A549 (cell line): Measurements from ENCODE around the gene MAFG.

Source experiments
- EP300 ChIP-seq, 2 experiments: fragments of >200 bp; sonication (Bioruptor Twin); formaldehyde crosslinking; IDR thresholded peaks; 2 replicates in 1 of 2; 3 replicates in 1 of 2; pipeline ENCODE4 v1.6.1; 2016 to 2017
- GATA3 ChIP-seq: IDR thresholded peaks from 2 replicates; pipeline ENCODE4 v1.6.1; 2012; ENCODE audit warnings: borderline replicate concordance
- JUN ChIP-seq, 2 experiments: fragments of >200 bp; sonication (Bioruptor Twin); formaldehyde crosslinking; IDR thresholded peaks; 2 replicates in 1 of 2; 3 replicates in 1 of 2; pipeline ENCODE4 v1.6.1; 2016 to 2017
- NFE2L2 ChIP-seq: fragments of 150-350 bp; conservative IDR thresholded peaks from 2 replicates; pipeline ENCODE4 v1.6.1; 2014; ENCODE audit warnings: low read length
- POLR2A ChIP-seq: IDR thresholded peaks from 2 replicates; pipeline ENCODE4 v1.6.1; 2012; ENCODE audit warnings: mild to moderate bottlenecking, low read length
- RAD21 ChIP-seq, 2 experiments: fragments of >200 bp in 1 of 2; sonication (Bioruptor Twin) in 1 of 2; formaldehyde crosslinking in 1 of 2; IDR thresholded peaks in 1 of 2; conservative IDR thresholded peaks in 1 of 2; 2 replicates in 1 of 2; 3 replicates in 1 of 2; pipeline ENCODE4 v1.6.1; 2012 to 2018; ENCODE audit warnings: inconsistent platforms in 1 of 2
- SMC3 ChIP-seq: fragments of >200 bp; sonication (Bioruptor Twin); formaldehyde crosslinking; IDR thresholded peaks from 3 replicates; pipeline ENCODE4 v1.6.1; 2018; ENCODE audit warnings: inconsistent platforms
- TF ChIP-seq, protein P1 (sequence below): fragments of >200 bp; sonication (Bioruptor Twin); formaldehyde crosslinking; IDR thresholded peaks from 3 replicates; pipeline ENCODE4 v1.5.1; 2016

DNA sequence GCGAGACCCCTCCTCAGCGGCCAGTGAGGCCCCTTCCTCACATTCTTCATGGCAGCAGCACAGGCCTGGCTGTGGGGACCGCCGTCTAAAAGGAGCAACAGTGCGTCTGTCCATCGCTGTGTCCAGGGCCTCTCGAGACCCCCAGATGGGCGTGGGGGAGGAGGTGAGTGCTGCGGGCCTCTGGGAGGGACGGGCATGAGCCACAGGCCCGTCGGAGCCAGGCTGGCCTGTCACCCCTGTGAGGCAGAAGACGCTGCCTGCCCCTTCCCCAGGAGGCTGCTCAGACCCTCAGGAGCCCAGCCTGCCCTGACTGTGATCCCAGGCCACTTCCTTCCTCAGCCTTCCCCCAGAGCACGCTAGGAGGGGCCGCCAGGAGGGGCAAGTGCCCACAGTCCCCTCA lies 11.7 kb upstream of the MAFG start:
- TF ChIP-seq, protein P1, sequence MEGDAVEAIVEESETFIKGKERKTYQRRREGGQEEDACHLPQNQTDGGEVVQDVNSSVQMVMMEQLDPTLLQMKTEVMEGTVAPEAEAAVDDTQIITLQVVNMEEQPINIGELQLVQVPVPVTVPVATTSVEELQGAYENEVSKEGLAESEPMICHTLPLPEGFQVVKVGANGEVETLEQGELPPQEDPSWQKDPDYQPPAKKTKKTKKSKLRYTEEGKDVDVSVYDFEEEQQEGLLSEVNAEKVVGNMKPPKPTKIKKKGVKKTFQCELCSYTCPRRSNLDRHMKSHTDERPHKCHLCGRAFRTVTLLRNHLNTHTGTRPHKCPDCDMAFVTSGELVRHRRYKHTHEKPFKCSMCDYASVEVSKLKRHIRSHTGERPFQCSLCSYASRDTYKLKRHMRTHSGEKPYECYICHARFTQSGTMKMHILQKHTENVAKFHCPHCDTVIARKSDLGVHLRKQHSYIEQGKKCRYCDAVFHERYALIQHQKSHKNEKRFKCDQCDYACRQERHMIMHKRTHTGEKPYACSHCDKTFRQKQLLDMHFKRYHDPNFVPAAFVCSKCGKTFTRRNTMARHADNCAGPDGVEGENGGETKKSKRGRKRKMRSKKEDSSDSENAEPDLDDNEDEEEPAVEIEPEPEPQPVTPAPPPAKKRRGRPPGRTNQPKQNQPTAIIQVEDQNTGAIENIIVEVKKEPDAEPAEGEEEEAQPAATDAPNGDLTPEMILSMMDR, result no peak
- TF ChIP-seq POLR2A, result no peak
- TF ChIP-seq SMC3, result no peak
- TF ChIP-seq JUN (IDR thresholded peaks at IDR 0.05), result no peak
- TF ChIP-seq EP300 (IDR thresholded peaks at IDR 0.05), result no peak
- TF ChIP-seq GATA3, result no peak
- TF ChIP-seq NFE2L2, result no peak
- TF ChIP-seq RAD21 (conservative IDR thresholded peaks at IDR 0.05 in 1 of 2, IDR thresholded peaks at IDR 0.05 in 1 of 2), result no peak
